Measurements from ENCODE around the gene ID2.
"Not testable (repeated sequence)": the region's sequence is repeated elsewhere in the genome, so short reads cannot be mapped to it uniquely, and the experiment has no call there.

Gene ID2

DNA sequence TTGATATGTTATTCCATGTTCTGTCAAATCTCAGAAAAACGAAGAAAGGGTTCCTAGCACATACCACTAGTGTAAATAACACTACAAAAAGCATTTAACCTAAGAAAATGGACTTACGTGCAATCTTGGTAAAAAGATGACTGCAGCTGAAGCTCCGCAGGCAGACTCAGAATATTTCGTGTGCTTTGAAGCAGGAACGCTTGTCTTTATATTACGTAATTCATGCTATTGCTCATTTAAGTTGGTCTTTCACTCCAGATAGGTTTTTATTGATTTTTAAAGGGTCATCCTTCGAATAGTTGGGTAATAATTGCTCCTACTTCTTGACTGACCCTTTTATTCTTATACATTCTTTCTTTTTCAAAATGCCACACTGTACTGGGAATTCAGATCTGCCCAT, 44.0 kb downstream of the ID2 start:
- no peaks in the 10 kb centered on the region for H4K20me1 ChIP-seq
- peaks cover 32% of the 10 kb centered on the region for H3K36me3 ChIP-seq
- H3K9me3 ChIP-seq, result no peaks in the 10 kb centered on the region
- H3K27ac ChIP-seq, result no peak overlapping the region
- no peaks in the 10 kb centered on the region for H3K27me3 ChIP-seq
- H3K4me2 ChIP-seq, result no peak overlapping the region
- no peak; the same call in 1 of the 2 replicates for TF ChIP-seq Cebpa-rat (IDR thresholded peaks at IDR 0.05)
- H3K4me1 ChIP-seq, result 0 out of 2 replicates have a peak, but pooled peaks cover 4% of the 10 kb centered on the region
- no peak overlapping the region for H3K9ac ChIP-seq
- H3K4me3 ChIP-seq, result no peak overlapping the region

DNA sequence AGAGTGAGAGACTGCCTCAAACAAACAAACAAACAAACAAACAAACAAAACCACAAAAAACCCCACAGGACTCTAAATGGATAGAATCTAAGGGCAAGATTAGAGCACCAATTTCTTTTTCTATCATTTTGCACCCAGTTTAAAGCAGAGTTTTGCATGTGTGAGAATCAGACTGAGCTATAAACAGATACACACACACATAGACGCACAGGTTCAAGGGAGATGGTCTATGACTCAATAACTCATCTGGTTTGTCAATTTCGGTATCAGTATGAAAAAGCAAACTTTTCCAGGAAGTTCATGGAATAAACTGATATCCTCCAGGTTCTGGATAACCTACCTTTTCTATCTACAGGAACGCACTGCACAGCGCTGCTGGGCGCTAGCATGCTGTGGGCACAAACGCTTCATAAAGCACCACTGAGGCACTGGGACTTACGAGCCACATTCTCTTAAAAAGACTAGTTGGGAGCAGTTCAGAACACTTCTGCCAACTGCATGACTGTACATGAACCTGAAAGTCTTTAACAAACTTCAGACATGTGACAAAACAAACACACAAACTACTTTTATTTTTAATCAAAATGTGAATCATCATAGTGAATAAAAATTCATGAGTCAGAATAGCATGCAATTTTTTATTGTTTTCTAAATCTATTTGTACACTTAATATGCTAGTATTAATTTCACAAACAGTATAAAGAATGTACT, 46.6 kb downstream of the ID2 start:
- H3K9ac ChIP-seq, result no peak overlapping the region
- no peaks in the 10 kb centered on the region for H3K4me1 ChIP-seq
- H4K20me1 ChIP-seq, result no peaks in the 10 kb centered on the region
- no peak overlapping the region for H3K4me3 ChIP-seq
- H3K4me2 ChIP-seq, result no peak overlapping the region
- no peaks in the 10 kb centered on the region for H3K27me3 ChIP-seq
- no peak for TF ChIP-seq Cebpa-rat (IDR thresholded peaks at IDR 0.05)
- no peak overlapping the region for H3K27ac ChIP-seq
- no peaks in the 10 kb centered on the region for H3K9me3 ChIP-seq
- peaks cover 53% of the 10 kb centered on the region for H3K36me3 ChIP-seq

DNA sequence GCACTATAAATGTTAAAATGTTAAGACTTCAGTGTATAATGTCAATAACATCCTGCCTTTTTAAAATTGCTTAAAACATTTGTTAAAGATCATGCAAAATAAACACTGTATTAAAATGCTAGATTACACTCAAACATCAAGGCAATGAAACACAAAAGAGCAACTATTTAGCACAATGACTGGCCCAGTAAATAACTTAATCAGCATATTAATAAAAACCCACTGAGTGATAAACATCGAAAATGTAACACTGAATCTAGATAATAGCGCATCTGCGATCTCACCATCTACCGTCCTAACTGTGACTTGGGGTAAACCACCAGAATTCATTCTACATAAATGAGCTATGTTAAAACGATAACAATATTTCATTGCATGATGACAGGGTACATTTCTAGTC, 47.2 kb downstream of the ID2 start:
- not testable (repeated sequence) for H4K20me1 ChIP-seq, H3K9ac ChIP-seq

DNA sequence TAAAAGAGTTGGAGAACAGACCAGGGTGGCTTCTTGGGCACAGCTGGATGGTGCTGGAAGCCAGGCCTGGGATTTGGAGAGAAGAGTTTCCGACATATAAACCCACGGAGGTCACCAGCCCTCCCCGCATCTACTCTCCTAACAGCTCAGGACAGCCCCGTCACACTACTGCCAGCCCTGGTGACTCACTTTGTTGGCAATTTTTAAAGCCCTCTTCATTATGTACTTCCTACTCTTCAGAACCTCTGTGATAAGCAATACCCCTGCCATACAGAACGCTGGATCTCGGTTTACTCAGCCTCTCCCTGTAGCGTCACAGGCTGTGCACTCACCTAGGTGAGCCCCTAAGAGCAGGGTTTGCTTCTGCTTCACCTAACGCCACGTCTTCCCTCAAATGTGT, 48.1 kb downstream of the ID2 start:
- Histone ChIP-seq H3K4me3 (no peak overlapping the region), H4K20me1 (no peaks in the 10 kb centered on the region), H3K9me3 (no peaks in the 10 kb centered on the region), H3K4me1 (no peaks in the 10 kb centered on the region), H3K36me3 (peaks cover 68% of the 10 kb centered on the region), H3K9ac (no peak overlapping the region), H3K4me2 (no peak overlapping the region), H3K27ac (no peak overlapping the region), H3K27me3 (no peaks in the 10 kb centered on the region)
- no peak for TF ChIP-seq Cebpa-rat (IDR thresholded peaks at IDR 0.05)

More for the DNA sequence above, 47.2 kb downstream of the ID2 start:
- H3K27ac ChIP-seq, H3K4me1 ChIP-seq, H3K27me3 ChIP-seq, H3K9me3 ChIP-seq, H3K4me2 ChIP-seq, H3K4me3 ChIP-seq: not testable (repeated sequence)
- peaks cover 60% of the 10 kb centered on the region for H3K36me3 ChIP-seq

DNA sequence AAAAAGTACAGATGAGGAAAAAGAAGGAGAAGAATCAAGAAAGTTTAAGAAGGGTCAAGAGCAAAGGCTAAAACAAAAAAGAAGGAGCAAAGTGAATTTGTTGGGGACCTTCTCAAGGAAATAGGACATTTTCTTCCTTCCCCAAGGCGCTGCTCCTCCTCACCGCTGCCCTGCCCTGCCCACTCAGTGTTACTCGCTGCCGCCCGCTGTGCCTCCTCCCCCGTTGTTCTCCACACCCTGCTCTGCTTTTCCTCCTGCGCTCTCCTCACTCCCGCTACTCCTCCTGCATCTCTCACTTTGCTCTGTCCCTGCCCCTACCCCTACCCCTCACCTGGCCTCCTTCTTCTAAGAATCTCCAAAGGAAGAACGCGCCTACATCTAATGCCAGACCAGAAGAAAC, 50.7 kb downstream of the ID2 start:
- Histone ChIP-seq H3K9ac (no peak overlapping the region), H3K36me3 (peaks cover 82% of the 10 kb centered on the region), H3K27me3 (no peaks in the 10 kb centered on the region), H3K4me1 (no peaks in the 10 kb centered on the region), H4K20me1 (no peaks in the 10 kb centered on the region), H3K27ac (no peak overlapping the region), H3K4me3 (no peak overlapping the region), H3K9me3 (no peaks in the 10 kb centered on the region), H3K4me2 (no peak overlapping the region)
- no peak for TF ChIP-seq Cebpa-rat (IDR thresholded peaks at IDR 0.05)
